Vagina (tissue), 2 donors: ENCODE measurements around the gene SUMF1.

Experiments used
- POLR2A ChIP-seq, 2 donors: fragments of 450-650 bp; IDR thresholded peaks; one replicate each; pipeline ENCODE4 v1.6.1; 2017; ENCODE audit warnings: antibody characterized with exemption in 2 of 2, mild to moderate bottlenecking in 2 of 2, moderate library complexity in 2 of 2
- POLR2AphosphoS5 ChIP-seq, 2 donors: sonication (generic); formaldehyde crosslinking; IDR thresholded peaks; one replicate each; pipeline ENCODE4 v1.9.0; 2017; ENCODE audit warnings: antibody characterized with exemption in 2 of 2, mild to moderate bottlenecking in 2 of 2, low read depth in 1 of 2; ENCODE audit not compliant: insufficient read depth in 1 of 2
- TF ChIP-seq, protein P1 (sequence below), 3 experiments: fragments of 450-650 bp in 2 of 3; fragments of 200-600 bp in 1 of 3; sonication (generic) in 1 of 3; IDR thresholded peaks; one replicate each; pipeline ENCODE4 v1.5.1; 2017 to 2019; ENCODE audit warnings: antibody characterized with exemption in 3 of 3, mild to moderate bottlenecking in 2 of 3, moderate library complexity in 2 of 3

DNA sequence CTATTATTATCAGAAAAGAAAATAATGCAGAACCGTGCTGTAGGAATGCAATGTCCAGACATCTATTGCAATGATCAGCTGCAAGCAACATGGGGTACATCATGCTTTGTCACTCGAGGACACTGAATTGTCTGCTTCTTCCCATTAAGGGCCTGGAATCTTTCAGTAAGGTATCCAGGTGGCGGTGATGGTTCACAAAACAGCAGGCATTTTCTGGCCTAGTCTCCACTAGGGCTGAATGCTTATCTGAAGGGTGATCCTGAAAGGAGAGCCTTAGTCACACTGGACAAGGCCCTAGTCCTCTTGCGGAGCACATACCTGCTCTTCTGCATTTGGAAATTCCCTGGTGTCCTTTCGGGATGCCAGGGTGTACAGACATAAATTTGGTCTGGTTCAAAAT is 47.3 kb upstream of the SUMF1 start:
- TF ChIP-seq, protein P1, sequence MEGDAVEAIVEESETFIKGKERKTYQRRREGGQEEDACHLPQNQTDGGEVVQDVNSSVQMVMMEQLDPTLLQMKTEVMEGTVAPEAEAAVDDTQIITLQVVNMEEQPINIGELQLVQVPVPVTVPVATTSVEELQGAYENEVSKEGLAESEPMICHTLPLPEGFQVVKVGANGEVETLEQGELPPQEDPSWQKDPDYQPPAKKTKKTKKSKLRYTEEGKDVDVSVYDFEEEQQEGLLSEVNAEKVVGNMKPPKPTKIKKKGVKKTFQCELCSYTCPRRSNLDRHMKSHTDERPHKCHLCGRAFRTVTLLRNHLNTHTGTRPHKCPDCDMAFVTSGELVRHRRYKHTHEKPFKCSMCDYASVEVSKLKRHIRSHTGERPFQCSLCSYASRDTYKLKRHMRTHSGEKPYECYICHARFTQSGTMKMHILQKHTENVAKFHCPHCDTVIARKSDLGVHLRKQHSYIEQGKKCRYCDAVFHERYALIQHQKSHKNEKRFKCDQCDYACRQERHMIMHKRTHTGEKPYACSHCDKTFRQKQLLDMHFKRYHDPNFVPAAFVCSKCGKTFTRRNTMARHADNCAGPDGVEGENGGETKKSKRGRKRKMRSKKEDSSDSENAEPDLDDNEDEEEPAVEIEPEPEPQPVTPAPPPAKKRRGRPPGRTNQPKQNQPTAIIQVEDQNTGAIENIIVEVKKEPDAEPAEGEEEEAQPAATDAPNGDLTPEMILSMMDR (IDR thresholded peaks at IDR 0.05): no peak
- no peak for TF ChIP-seq POLR2A (IDR thresholded peaks at IDR 0.05)
- no peak for TF ChIP-seq POLR2AphosphoS5 (IDR thresholded peaks at IDR 0.05; ENCODE audit: insufficient read depth in 1 of 2, low read depth in 1 of 2)
